ENCODE results near the gene SYT1. TPM values are rescaled to one million over a fixed set of nuclear protein-coding genes. Genes with fewer than 3 reads are reported as not detected.

SYT1 gene
- total and polyA plus RNA-seq, 8 donors = 0.16 to 1.2 (median 0.26) TPM

DNA sequence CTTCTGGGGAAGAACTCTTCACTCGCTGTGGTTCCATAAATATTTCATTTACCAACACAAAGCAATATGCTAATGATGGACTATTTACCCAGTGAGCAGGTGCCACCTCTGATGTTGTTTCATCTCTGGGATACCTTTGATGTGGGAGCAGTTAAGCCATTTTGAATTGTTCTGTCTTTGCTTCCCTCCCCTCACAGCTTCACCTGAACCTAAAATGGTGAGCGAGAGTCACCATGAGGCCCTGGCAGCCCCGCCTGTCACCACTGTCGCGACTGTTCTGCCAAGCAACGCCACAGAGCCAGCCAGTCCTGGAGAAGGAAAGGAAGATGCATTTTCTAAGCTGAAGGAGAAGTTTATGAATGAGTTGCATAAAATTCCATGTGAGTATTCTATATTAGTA is 352.7 kb downstream of the SYT1 start:
- Histone ChIP-seq H3K4me1 (no peaks in the 10 kb centered on the region), H3K27ac (no peak overlapping the region), H3K36me3 (no peaks in the 10 kb centered on the region), H3K9me3 (no peaks in the 10 kb centered on the region), H3K4me3 (no peak overlapping the region), H3K27me3 (no peaks in the 10 kb centered on the region)
- intact Hi-C loops (cut with DNase I) = no loop called here
- FAIRE-seq (no peak), DNase-seq (no peak), ATAC-seq (no peak)
- 22 to 32% methylated on average over 6 of the region's 6 CpGs for WGBS, 2 donors
- TF ChIP-seq, protein P1, sequence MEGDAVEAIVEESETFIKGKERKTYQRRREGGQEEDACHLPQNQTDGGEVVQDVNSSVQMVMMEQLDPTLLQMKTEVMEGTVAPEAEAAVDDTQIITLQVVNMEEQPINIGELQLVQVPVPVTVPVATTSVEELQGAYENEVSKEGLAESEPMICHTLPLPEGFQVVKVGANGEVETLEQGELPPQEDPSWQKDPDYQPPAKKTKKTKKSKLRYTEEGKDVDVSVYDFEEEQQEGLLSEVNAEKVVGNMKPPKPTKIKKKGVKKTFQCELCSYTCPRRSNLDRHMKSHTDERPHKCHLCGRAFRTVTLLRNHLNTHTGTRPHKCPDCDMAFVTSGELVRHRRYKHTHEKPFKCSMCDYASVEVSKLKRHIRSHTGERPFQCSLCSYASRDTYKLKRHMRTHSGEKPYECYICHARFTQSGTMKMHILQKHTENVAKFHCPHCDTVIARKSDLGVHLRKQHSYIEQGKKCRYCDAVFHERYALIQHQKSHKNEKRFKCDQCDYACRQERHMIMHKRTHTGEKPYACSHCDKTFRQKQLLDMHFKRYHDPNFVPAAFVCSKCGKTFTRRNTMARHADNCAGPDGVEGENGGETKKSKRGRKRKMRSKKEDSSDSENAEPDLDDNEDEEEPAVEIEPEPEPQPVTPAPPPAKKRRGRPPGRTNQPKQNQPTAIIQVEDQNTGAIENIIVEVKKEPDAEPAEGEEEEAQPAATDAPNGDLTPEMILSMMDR (IDR thresholded peaks at IDR 0.05) = no peak

DNA sequence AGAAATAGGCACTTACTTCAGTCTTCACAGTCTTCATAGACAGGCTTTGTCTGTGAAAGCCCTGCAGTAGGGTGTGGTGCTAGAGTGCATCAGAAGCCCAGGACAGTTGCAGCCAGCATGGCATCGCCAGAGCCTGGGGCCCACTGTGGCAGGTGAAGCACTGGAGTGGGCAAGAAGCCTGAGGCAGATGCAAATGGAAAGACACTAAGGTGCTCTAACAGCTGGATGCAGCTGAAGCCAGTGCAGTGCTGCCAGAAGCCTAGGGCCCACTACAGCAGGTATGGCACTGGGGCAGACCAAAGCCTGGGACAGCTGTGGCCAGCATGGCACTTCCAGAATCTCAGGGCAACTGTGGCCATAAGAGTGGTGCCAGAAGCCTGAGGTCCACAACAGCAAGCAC is 358.6 kb downstream of the SYT1 start:
- no peak for ATAC-seq
- WGBS, 2 donors = 67 to 69% methylated on average over 1 of the region's 1 CpG
- FAIRE-seq = no peak

DNA sequence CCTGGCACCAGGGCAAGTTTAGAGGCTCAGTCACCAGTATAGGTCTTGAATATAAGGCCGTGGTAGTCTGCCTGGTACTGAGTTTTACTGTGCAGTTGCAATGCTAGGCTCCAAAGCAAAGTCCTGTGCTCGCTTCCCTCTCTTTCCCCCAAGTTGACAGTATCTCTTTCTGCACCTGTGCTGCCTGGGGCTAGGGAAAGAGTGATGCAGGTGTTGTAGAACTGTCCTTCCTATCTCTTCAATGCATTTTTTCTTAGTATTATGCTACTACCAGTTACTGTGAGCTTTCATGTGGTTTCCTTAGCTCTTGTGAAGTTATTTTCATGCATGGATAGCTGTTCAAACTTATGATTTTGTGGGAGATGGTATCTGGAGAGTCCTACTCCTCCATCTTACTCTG is 359.2 kb downstream of the SYT1 start:
- no peak for DNase-seq
- H3K27me3 ChIP-seq = no peaks in the 10 kb centered on the region
- H3K4me3 ChIP-seq = no peak overlapping the region
- H3K4me1 ChIP-seq = no peaks in the 10 kb centered on the region
- H3K9me3 ChIP-seq = no peaks in the 10 kb centered on the region
- H3K36me3 ChIP-seq = no peaks in the 10 kb centered on the region
- 49 to 54% methylated on average over 2 of the region's 2 CpGs for WGBS, 2 donors
- intact Hi-C loops (cut with DNase I) = no loop called here
- TF ChIP-seq, protein P1 (IDR thresholded peaks at IDR 0.05) = no peak
- FAIRE-seq = no peak
- H3K27ac ChIP-seq = no peak overlapping the region
- ATAC-seq = no peak

More for the DNA sequence above, 358.6 kb downstream of the SYT1 start:
- Histone ChIP-seq H3K36me3 (no peaks in the 10 kb centered on the region), H3K4me3 (no peak overlapping the region), H3K9me3 (no peaks in the 10 kb centered on the region), H3K27me3 (no peaks in the 10 kb centered on the region), H3K4me1 (no peaks in the 10 kb centered on the region), H3K27ac (no peak overlapping the region)
- intact Hi-C loops (cut with DNase I) = no loop called here
- DNase-seq = peak in 1 of 6 donors; percentile 38
- TF ChIP-seq, protein P1 (IDR thresholded peaks at IDR 0.05) = no peak

DNA sequence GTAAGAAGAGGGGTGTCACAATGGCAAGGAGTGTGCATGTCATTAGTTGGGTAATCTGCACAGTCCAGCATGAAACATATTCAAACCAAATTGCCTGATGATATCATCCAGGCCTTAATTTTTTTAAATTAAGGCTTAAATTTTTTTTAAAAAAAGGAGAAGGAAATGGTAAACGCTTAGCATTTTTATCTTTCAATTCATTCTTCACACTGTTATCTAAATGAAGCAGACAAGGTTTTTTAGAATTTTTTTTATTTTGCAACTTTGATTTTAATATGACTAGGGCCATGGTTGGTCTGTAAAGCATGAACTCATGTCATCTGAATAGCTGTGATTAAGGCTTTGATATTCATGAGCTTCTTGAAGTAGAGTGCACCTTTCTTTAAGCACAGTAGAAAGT is 362.5 kb downstream of the SYT1 start:
- no peak for FAIRE-seq
- Histone ChIP-seq H3K4me1 (no peaks in the 10 kb centered on the region), H3K36me3 (no peaks in the 10 kb centered on the region), H3K9me3 (no peaks in the 10 kb centered on the region), H3K27ac (no peak overlapping the region), H3K27me3 (no peaks in the 10 kb centered on the region), H3K4me3 (no peak overlapping the region)
- DNase-seq = no peak
- intact Hi-C loops (cut with DNase I) = no loop called here
- no peak for ATAC-seq
- TF ChIP-seq, protein P1 (IDR thresholded peaks at IDR 0.05) = no peak
- 55 to 80% methylated on average over 1 of the region's 1 CpG for WGBS, 2 donors

DNA sequence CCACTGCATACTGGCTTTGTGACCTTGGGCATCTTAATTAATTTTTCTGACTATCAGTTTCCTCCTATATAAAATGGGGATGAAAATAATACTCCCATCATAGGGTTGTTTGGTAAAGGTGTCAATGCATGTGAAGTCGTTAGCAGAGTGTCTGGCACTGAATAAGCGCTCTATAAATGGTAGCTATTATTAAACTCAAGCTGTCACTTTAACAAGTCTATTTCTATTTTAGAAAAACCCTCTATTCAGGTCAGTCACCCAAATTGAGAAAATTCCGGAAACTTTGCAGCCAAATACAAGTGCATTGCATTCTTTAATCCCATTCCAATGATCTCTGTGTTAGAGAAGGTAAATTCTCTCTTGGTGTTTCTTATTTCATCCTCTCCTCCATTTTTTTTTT is 363.1 kb downstream of the SYT1 start:
- TF ChIP-seq, protein P1 (IDR thresholded peaks at IDR 0.05) = no peak
- DNase-seq (no peak), FAIRE-seq (no peak), ATAC-seq (no peak)
- Histone ChIP-seq H3K9me3 (no peaks in the 10 kb centered on the region), H3K4me1 (no peaks in the 10 kb centered on the region), H3K27me3 (no peaks in the 10 kb centered on the region), H3K36me3 (no peaks in the 10 kb centered on the region), H3K4me3 (no peak overlapping the region), H3K27ac (no peak overlapping the region)
- intact Hi-C loops (cut with DNase I) = no loop called here
- WGBS, 2 donors = 74 to 82% methylated on average over 3 of the region's 3 CpGs
